ENCODE results near the gene DNAI2. TPM values are rescaled to one million over a fixed set of nuclear protein-coding genes. Genes with fewer than 3 reads are reported as not detected.

Gene DNAI2
- total RNA-seq, 6 donors from 2014 or later: 0.29 to 16.1 (median 3.7) TPM

DNA sequence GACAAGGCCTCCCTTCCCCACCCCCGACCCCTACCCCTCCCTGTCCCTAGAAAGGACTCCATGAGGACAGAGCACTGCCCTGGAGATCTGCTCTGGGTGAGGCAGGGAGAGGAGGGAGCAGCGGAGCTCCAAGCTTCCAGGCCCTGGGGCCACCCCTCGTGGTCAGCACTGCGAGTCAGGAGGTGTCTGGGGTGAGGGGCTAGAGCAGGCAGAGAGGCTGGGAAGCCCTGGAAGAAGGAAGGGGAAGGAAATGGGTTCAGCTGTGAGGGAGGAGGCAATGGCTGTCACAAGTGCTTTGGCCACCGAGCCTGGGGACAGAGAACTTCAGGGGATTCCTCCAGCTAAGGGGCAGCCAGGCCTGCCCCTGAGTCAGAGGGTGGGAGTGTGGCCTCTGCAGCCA is 28.2 kb upstream of the DNAI2 start:
- no peak for ATAC-seq (ENCODE audit: low FRiP score in 2 of 2)
- 64 to 73% methylated on average over 1 to 5 of the region's 5 CpGs for WGBS, 2 donors
- Histone ChIP-seq H3K9me3 (no peaks in the 10 kb centered on the region), H3K4me3 (no peak overlapping the region), H3K36me3 (peaks cover 0 to 5% (median 0%) of the 10 kb centered on the region in 4 donors), H3K27ac (no peak overlapping the region), H3K27me3 (no peaks in the 10 kb centered on the region), H3K4me1 (peaks cover 0 to 18% (median 7%) of the 10 kb centered on the region in 4 donors)
- no peak for DNase-seq
- no peak for TF ChIP-seq POLR2A (IDR thresholded peaks at IDR 0.05)

DNA sequence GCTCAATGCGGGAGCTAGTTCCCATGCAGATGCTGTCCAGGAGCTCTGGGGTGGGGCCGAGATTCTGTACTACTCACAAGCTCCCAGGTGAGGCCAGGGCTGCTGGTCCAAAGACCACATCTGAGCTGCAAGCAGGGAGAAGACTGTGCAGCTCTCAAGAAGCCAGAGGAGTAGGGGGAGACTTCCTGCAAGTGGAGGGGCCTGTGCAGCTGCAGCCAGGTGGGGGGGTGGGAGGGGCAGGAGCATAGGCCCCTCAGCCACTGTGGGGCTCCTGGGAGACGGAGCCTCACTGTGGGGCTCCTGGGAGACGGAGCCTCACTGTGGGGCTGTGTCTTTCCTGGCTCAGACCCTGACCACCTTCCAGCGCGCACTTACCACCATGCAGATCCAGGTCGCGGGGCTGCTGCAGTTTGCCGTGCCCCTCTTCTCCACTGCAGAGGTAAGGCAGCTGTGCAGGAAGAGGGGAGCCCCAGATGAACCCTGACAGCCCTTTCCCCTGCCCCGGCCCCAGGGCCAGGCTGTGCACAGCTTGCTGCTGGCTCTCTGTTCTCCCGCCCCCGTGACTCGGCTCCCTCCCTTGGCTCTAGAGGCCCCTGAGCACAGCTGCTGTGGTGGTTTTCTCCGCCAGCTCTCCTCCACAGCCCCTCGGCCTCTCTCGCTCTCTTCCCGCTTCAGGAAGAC is 24.3 kb upstream of the DNAI2 start:
- H3K4me3 ChIP-seq: no peak overlapping the region
- H3K9me3 ChIP-seq: no peaks in the 10 kb centered on the region
- no peak overlapping the region for H3K27ac ChIP-seq
- H3K4me1 ChIP-seq: no peaks in the 10 kb centered on the region
- TF ChIP-seq POLR2A (IDR thresholded peaks at IDR 0.05) (no peak), POLR2AphosphoS5 (IDR thresholded peaks at IDR 0.05) (no peak), EP300 (IDR thresholded peaks at IDR 0.05) (no peak), CTCF (IDR thresholded peaks at IDR 0.05) (no peak)
- peak in 1 of 2 donors; percentile 62 for DNase-seq
- no peaks in the 10 kb centered on the region for H3K27me3 ChIP-seq
- peaks cover 0 to 10% (median 0%) of the 10 kb centered on the region in 4 donors for H3K36me3 ChIP-seq
- no peak for ATAC-seq (ENCODE audit: low FRiP score in 2 of 2)
- 74 to 93% methylated on average over 10 to 12 of the region's 17 CpGs for WGBS, 2 donors

GRCh38 chr17:74250324-74250995 is 23.6 kb upstream of the DNAI2 start:
- WGBS, 2 donors: 70 to 84% methylated on average over 11 to 12 of the region's 12 CpGs
- peak in 1 of 2 donors; percentile 39 for DNase-seq
- Histone ChIP-seq H3K4me1 (no peaks in the 10 kb centered on the region), H3K27ac (no peak overlapping the region), H3K36me3 (peaks cover 0 to 10% (median 0%) of the 10 kb centered on the region in 4 donors), H3K9me3 (no peaks in the 10 kb centered on the region), H3K4me3 (no peak overlapping the region), H3K27me3 (no peaks in the 10 kb centered on the region)
- TF ChIP-seq POLR2A (IDR thresholded peaks at IDR 0.05) (no peak), EP300 (IDR thresholded peaks at IDR 0.05) (no peak), CTCF (IDR thresholded peaks at IDR 0.05) (no peak), POLR2AphosphoS5 (IDR thresholded peaks at IDR 0.05) (no peak)
- ATAC-seq (ENCODE audit: low FRiP score in 2 of 2): no peak

DNA sequence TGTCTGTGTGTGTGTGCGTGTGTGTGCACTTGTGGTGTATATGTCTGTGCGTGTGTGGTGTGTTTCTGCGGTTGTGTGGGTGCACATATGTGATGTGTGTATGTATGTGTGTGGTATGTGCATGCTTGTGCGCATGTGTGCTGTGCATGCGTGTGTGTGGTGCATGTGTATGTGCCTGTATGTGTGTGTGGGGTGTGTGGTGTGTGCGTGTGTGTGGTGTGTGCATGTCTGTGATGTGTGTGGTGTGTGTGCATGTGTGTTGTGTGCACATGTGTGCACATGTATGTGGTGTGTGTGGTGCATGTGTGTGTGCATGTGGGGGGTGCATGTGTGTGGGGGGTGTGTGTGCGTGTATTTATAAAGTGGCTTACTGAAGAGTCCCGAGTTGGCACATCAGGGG is 23.0 kb upstream of the DNAI2 start:
- no peak for TF ChIP-seq CTCF (IDR thresholded peaks at IDR 0.05)
- no peak for TF ChIP-seq POLR2A (IDR thresholded peaks at IDR 0.05)
- TF ChIP-seq POLR2AphosphoS5 (IDR thresholded peaks at IDR 0.05): no peak
- no peak for TF ChIP-seq EP300 (IDR thresholded peaks at IDR 0.05)
- peaks cover 0 to 10% (median 0%) of the 10 kb centered on the region in 4 donors for H3K36me3 ChIP-seq
- DNase-seq (no peak), ATAC-seq (ENCODE audit: low FRiP score in 2 of 2) (no peak)
- H3K9me3 ChIP-seq: no peaks in the 10 kb centered on the region
- no peaks in the 10 kb centered on the region for H3K4me1 ChIP-seq
- no peak overlapping the region for H3K4me3 ChIP-seq
- H3K27ac ChIP-seq: no peak overlapping the region
- WGBS, 2 donors: 95 to 98% methylated on average over 8 of the region's 8 CpGs
- H3K27me3 ChIP-seq: no peaks in the 10 kb centered on the region

DNA sequence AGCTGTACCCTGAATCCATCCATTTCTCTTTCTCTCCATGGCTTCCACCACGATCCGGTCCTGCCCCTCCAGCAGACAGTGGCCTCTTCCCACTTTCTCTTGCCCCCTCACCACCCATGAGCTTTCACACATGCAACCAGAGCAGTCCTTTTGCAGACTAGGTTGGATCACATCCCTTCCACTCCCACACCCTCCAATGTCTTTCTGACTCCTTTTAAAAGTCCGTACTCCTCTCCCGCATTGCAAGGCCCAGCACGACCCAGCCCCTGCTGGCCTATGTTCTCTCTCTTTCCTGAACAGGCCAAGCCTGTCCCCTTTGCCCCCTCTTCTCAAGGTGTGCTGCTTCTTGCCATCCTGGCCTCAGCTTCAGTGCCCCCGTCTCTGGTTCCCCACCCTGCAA is 22.5 kb upstream of the DNAI2 start:
- DNase-seq (no peak), ATAC-seq (ENCODE audit: low FRiP score in 2 of 2) (no peak)
- WGBS, 2 donors: 86 to 96% methylated on average over 6 of the region's 6 CpGs
- Histone ChIP-seq H3K27ac (no peak overlapping the region), H3K4me3 (no peak overlapping the region), H3K27me3 (no peaks in the 10 kb centered on the region), H3K4me1 (no peaks in the 10 kb centered on the region), H3K36me3 (peaks cover 0 to 10% (median 0%) of the 10 kb centered on the region in 4 donors), H3K9me3 (no peaks in the 10 kb centered on the region)
- TF ChIP-seq EP300 (IDR thresholded peaks at IDR 0.05) (no peak), POLR2A (IDR thresholded peaks at IDR 0.05) (no peak), CTCF (IDR thresholded peaks at IDR 0.05) (no peak), POLR2AphosphoS5 (IDR thresholded peaks at IDR 0.05) (no peak)

Data from upper lobe of left lung (tissue), 6 donors.